Stimulated activated CD8-positive, alpha-beta memory T cell treated with anti-CD3 and anti-CD28 coated beads, Interleukin-4, amount 100 ng/mL, for 1 hour (primary cell): ENCODE data around the gene ASL.
A peak's percentile ranks its signal among the peaks of the same experiment; 100 is the strongest.
"Not testable (repeated sequence)": the region's sequence is repeated elsewhere in the genome, so short reads cannot be mapped to it uniquely, and the experiment has no call there.

ENCODE experiments used
- DNase-seq, 2 donors: peaks; one replicate each; pipeline ENCODE4 v3.0.0-alpha.2; 2020; ENCODE audit warnings: low read depth in 2 of 2, low spot score in 1 of 2

The ASL gene

GRCh38 chr7:66075590-66076461 lies at the start of gene ASL:
Gene ASL (plus strand): TSS chr7:66075819. CDS start chr7:66076082, 263 bp downstream.
- peak; percentile 64 to 75 for DNase-seq

DNA sequence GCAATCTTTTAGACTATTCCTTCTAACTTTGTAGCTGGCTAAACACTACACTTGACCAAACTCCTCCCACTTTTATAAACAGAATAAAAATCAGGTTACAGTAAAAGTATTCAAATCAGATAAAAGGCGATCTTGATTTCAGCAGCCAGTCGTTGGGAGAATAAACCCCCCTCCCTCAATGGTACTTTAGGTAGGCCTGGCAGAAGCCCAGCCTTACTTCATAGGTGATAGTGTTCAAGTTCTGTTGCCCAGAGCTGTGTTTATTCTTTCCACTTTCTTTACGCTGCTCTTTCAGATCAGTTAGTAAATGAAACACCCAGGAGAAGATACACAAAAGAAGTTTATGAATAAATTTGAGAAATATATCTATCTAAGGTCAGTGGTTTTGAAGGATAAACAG lies 47.3 kb upstream of the ASL start:
- not testable (repeated sequence) for DNase-seq

- no peak for DNase-seq
Measured at GRCh38 chr7:66033471-66034385, 41.9 kb upstream of the ASL start.

- DNase-seq = not testable (repeated sequence)
Measured at GRCh38 chr7:66034436-66035010, 41.1 kb upstream of the ASL start.

DNA sequence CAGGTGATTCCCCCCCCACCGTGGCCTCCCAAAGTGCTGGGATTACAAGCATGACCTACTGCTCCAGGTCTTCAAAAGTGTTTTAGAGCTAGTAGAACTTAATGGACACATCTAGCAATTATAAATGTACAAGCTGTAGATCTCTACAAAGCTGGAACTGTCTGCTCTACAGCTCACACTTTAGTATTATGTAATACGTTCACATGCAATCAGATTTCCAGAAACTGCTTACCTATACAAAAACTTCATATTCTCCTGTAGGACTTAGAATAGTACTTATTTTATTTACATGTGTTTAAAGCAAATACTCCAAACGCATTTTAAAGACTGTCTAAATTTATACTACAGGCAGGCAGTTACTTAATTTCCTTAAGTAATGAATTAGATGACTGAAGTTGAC lies 39.2 kb upstream of the ASL start:
- DNase-seq = no peak

DNA sequence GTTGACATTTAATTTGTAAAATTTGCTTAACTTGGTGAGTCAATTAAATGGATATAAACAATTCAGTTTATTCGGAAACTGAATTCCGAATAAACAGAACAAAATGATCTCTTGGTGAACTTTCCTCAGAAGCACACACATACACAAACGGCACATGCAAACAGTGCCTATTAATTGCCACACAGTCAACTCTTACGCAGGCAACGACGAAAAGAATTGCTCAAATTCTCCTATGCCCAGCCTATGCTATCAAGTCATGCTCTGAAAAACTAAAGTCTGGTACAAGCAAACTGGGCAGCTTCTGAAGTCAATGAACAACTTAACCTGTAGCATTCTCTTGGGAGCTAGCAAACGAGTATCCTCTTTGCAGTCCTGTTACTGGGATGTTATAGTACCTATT lies 38.8 kb upstream of the ASL start:
- no peak for DNase-seq

DNA sequence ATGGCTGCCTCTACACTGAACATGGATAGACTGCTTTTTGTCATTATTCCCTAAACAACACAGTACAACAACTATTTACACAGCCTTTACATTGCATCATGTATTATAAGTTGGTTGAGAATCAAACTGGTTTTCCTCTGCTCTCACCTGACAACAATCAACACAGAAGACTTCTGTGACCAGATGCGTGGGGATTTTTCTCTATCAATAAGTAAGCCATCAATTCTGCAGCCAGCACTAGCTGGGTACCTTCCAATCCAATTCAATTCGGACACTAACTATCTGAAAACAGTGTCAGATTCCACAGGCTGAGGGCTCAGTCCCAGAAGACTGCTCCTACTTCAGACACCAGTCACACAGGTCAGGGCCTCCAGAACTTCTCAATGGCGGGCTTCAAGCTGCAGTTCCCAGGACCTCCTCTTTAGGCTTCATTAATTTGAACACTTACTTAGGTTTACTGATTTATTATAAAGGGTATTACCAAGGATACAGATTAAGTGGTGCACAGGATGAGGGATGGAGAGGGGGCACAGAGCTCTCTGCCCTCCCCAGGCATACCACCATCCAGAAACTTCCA lies 36.4 kb upstream of the ASL start:
- DNase-seq = no peak

DNA sequence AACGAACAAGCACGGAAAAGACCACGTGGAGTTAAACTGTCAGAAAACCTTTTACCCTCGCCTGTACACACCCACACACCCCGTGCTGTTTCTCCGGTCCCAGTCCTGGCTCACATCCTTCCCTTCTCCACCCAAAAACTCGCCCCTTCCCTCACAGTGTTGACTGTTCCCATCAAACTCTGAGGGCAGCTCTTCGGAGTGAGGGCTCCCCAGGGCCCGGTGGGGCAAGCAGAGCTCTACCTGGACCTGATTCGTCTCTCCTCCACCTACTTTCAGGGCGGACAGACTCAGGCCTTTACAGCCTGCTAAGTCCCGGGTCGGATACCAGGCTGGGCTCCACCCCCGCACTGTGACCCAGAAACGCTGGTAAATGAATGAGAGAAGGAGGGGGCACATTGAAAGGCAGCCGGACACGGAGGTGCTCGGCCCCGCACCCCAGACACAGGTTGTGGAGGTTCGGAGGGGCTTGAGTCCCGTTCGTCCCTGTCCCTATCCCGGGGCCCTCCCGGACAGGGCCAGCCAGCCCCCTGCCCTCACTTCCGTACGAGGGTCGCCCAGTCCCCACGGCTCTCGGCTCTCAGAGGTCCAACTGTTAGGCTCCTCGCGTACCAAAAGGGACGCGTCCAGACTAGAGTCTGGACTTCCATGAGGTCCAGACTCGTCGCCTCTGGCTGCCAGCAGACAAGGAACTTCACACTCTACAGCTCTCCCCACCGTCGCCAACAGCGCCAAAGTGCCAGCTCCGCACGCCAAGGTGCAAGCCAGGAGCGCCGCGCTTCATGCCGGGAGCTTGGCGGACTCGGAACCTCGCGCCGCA lies 31.7 kb upstream of the ASL start:
- no peak for DNase-seq

- not testable (repeated sequence) for DNase-seq
Measured at GRCh38 chr7:66044498-66044854, 31.1 kb upstream of the ASL start.

GRCh38 chr7:66047426-66047825 lies 28.2 kb upstream of the ASL start:
- DNase-seq = no peak

DNA sequence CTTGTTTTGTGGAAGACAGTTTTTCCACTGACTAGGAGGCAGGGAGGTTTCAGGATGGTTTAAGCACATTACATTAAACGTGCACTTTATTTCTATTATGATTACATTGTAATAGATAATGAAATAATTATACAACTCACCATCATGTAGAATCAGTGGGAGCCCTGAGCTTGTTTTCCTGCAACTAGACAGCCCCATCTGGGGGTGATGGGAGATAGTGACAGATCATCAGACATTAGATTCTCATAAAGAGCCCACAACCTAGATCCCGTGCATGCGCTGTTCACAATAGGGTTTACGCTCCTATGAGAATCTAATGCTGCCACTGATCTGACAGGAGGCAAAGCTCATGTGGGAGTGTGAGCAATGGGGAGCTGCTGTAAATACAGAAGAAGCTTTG lies 25.7 kb upstream of the ASL start:
- DNase-seq = not testable (repeated sequence)

DNA sequence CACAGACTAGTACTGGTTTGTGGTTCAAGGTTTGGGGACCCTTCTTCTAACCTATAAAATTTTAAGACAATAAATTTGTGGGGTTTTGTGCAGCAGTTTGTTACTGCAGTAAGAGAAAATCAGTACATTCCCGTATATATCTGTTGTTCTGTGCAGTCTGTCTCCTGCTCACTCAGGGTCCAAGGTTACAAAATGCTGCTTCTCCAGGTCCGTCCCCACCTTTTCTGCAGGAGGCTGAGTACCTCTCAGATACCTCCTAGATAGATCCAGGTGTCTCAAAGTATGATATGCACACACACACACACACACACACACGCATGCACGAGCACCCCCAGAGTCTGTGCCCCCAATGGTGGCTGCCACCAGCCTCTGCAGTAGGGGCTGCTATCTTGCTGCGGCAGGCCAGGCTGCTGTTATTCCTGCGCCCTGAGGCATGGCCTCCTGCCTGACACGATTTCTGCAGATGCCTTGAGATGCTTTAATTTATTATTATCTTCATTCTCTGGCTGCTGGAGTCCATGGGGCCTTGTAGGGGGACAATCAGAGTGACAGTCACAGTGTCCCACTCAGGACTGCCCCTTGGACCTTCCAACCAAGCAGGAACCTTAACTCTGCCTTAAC lies 25.2 kb upstream of the ASL start:
- no peak for DNase-seq

DNA sequence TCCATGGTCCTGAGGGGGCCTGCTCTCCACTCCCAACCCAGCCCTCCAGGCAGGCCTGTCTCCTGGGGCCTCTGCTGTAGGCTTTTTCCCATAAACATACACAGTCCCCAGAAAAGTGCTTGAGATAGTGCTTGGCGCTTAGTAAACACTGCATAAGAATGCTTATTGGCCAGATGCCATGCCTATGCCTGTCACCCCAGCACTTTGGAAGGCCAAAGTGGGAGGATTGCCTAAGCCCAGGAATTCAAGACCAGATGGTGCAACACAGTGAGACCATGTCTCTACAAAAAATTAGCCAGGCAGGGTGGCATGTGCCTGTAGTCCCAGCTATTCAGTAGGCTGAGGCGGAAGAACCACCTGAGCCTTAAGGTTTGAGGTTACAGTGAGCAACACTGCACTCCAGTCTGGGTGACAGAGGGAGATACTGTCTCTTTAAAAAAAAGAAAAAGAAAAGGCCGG lies 24.6 kb upstream of the ASL start:
- no peak for DNase-seq

DNA sequence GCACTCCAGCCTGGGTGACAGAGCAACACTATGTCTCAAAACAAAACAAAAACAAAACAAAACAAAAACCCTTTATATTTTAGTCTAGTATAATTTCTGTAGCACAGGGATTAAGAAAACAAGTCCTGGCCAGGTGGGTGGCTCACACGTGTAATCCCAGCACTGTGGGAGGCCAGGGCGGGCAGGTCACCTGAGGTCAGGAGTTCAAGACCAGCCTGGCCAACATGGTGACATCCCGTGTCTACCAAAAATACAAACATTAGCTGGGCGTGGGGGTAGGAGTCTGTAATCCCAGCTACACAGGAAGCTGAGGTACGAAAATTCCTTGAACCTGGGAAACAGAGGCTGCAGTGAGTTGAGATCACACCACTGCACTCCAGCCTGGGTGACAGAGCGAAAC lies 23.2 kb upstream of the ASL start:
- DNase-seq = no peak

GRCh38 chr7:66054063-66054462 lies 21.6 kb upstream of the ASL start:
- no peak for DNase-seq

DNA sequence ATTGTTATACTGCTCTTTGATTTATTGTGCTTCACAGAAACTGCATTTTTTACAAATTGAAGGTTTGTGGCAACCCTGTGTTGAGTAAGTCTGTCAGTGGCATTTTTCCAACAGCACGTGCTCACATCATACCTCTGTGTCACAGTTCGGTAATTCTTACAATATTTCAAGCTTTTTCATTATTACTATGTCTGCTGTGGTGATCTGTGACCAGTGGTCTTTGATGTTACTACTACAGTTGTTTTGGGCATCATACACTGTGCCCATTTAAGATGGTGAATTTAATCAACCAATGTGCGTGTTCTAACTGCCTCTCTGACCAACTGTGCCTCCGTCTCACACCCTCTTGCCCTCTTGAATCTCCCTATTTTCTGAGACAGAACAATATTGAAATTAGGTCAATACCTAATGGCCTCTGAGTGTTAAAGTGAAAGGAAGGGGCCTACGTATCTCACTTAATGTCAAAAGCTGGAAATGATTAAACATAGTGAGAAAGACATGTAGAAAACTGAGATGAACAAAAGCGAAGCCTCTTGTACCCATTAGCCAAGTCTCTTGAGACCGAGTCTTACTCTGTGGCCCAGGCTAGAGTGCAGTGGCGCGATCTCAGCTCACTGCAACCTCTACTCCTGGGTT lies 20.2 kb upstream of the ASL start:
- no peak for DNase-seq

- DNase-seq = no peak
Measured at GRCh38 chr7:66060796-66061195, 14.8 kb upstream of the ASL start.

GRCh38 chr7:66069732-66070131 lies 5.9 kb upstream of the ASL start:
- no peak for DNase-seq

- DNase-seq = no peak
Measured at GRCh38 chr7:66070222-66070621, 5.4 kb upstream of the ASL start.

GRCh38 chr7:66072208-66072607 lies 3.4 kb upstream of the ASL start:
- DNase-seq = not testable (repeated sequence)
